Measurements from ENCODE around the gene TMEM132D.

The TMEM132D gene

DNA sequence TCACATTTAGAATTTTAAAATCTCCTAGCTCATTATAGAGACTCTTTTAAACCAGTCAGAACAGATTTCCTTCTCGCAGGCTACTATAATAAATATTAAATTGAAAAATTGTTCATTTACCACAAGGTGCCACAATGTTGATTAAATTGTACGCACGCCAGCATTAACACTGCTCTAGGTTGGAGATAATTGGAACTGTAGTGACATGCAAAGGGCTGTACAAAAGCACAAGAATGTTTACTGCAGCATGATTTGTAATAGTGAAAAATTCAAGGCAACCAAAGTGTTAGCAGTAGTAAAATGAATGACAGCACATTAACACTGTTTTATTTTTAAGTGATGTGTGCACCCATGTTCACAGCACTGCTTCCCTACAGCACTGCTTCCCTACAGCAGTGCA is 52.5 kb downstream of the TMEM132D start:
- Histone ChIP-seq H3K36me3 (ENCODE audit: control insufficient read depth, insufficient read depth, low read length) (no peaks in the 10 kb centered on the region), H3K9me3 (ENCODE audit: control insufficient read depth, insufficient read depth, low read length) (peaks cover 28% of the 10 kb centered on the region), H3K4me1 (ENCODE audit: control insufficient read depth, insufficient read depth, low read length) (no peaks in the 10 kb centered on the region), H3K27me3 (ENCODE audit: control insufficient read depth, insufficient read depth, low read length) (no peaks in the 10 kb centered on the region), H3K27ac (ENCODE audit: low read length) (no peak overlapping the region), H3K4me3 (ENCODE audit: low read length) (no peak overlapping the region)
- no CpG with 5 or more reads among the region's 3 CpGs for WGBS (ENCODE audit: insufficient coverage, insufficient read length)
- DNase-seq (ENCODE audit: low read depth, low spot score), result no peak

DNA sequence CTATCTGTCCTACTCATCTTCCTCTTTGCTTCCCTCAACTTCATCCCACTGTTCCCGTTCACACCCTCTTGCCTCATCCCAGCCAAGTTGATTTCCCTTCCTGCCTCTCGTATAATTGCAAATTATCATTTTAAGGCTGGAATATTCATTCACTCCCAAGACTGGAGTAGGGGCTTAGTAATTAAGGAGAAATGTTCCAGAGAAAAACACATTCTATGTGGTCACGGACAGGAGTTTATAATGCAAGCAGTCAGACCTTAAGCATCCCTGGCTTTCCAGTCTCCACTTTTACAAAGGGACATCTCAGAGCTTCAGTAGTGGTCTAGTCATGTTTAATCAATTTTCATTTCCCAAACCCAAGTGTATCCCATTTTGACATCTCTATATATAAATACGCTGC is 54.9 kb downstream of the TMEM132D start:
- no peaks in the 10 kb centered on the region for H3K4me1 ChIP-seq (ENCODE audit: control insufficient read depth, insufficient read depth, low read length)
- H3K9me3 ChIP-seq (ENCODE audit: control insufficient read depth, insufficient read depth, low read length), result peaks cover 22% of the 10 kb centered on the region
- H3K27ac ChIP-seq (ENCODE audit: low read length), result no peak overlapping the region
- no CpG with 5 or more reads among the region's 4 CpGs for WGBS (ENCODE audit: insufficient coverage, insufficient read length)
- no peaks in the 10 kb centered on the region for H3K36me3 ChIP-seq (ENCODE audit: control insufficient read depth, insufficient read depth, low read length)
- DNase-seq (ENCODE audit: low read depth, low spot score), result no peak
- no peaks in the 10 kb centered on the region for H3K27me3 ChIP-seq (ENCODE audit: control insufficient read depth, insufficient read depth, low read length)
- H3K4me3 ChIP-seq (ENCODE audit: low read length), result no peak overlapping the region

DNA sequence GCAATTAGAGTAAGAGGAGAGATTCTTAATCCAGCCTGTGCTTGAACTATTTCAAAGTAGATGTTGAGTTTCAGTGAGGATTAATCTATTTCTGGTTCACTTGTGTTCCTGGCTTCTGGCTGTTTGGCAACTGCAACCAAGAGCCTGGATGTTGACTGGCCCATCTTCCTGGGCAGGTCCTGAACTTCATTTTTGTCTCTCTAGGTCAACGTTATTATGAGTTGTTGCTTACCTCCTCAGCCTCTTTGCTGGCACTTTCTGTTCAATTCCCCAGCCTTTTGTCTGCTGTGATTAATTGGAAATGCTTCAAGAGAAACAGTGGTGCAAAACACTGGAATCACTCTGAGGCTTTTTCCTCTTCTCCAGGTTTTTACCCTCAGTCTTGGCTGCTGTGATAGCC is 56.8 kb downstream of the TMEM132D start:
- no peak overlapping the region for H3K27ac ChIP-seq (ENCODE audit: low read length)
- WGBS (ENCODE audit: insufficient coverage, insufficient read length), result no CpG with 5 or more reads among the region's 1 CpG

DNA sequence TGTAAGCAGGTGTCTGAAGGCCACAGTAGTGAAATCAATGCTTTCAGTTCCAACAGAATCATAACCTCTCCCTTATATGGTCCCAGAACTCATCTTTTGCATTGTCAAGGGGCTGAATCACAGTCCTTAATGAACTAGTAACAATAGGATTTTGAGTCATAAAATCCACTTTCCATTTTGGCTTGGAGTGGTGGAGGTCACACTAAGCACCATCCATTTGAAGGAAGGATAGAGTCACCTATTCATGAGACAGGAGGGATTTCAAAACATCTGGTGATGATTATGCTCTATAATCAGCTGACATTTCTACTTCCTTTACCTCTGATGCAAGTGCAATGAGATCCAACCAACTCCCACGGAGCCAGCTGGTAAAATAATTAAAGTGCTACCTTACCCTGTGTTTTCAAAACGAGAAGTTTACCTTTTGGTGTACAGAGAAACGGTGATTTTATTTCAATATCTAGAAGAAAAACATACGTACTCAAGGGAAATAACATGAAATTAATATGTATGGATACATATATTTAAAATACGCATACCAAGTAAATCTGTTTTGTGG is 59.1 kb downstream of the TMEM132D start:
- WGBS (ENCODE audit: insufficient coverage, insufficient read length), result no CpG with 5 or more reads among the region's 5 CpGs
- Histone ChIP-seq H3K9me3 (ENCODE audit: control insufficient read depth, insufficient read depth, low read length) (peaks cover 9% of the 10 kb centered on the region), H3K27me3 (ENCODE audit: control insufficient read depth, insufficient read depth, low read length) (no peaks in the 10 kb centered on the region), H3K4me1 (ENCODE audit: control insufficient read depth, insufficient read depth, low read length) (no peaks in the 10 kb centered on the region), H3K4me3 (ENCODE audit: low read length) (no peak overlapping the region), H3K36me3 (ENCODE audit: control insufficient read depth, insufficient read depth, low read length) (no peaks in the 10 kb centered on the region), H3K27ac (ENCODE audit: low read length) (no peak overlapping the region)
- no peak for DNase-seq (ENCODE audit: low read depth, low spot score)

More for the DNA sequence above, 56.8 kb downstream of the TMEM132D start:
- no peak for DNase-seq (ENCODE audit: low read depth, low spot score)
- no peaks in the 10 kb centered on the region for H3K36me3 ChIP-seq (ENCODE audit: control insufficient read depth, insufficient read depth, low read length)
- H3K4me1 ChIP-seq (ENCODE audit: control insufficient read depth, insufficient read depth, low read length), result no peaks in the 10 kb centered on the region
- H3K27me3 ChIP-seq (ENCODE audit: control insufficient read depth, insufficient read depth, low read length), result no peaks in the 10 kb centered on the region
- no peak overlapping the region for H3K4me3 ChIP-seq (ENCODE audit: low read length)
- H3K9me3 ChIP-seq (ENCODE audit: control insufficient read depth, insufficient read depth, low read length), result peaks cover 14% of the 10 kb centered on the region

DNA sequence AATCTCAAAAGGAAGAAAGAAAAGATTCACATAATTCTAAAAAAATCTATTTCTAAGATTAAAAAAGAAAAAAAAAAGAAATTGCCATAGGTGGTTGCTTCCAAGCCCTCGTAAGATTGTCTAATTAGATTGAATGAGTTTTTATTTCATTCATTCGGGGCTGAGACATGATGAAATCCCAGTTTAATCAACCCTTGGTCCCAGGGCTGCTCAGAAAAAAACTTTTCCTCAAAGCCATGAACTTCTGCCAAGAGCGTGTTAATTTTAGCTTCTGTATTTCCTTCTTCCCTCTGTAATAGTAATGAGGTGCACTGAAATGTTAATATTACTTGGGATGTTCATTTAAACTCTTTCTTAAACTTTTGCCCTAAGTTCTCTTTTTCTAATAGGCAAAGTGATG is 62.6 kb downstream of the TMEM132D start:
- H3K4me1 ChIP-seq (ENCODE audit: control insufficient read depth, insufficient read depth, low read length), result no peaks in the 10 kb centered on the region
- no CpG with 5 or more reads among the region's 3 CpGs for WGBS (ENCODE audit: insufficient coverage, insufficient read length)
- no peak overlapping the region for H3K27ac ChIP-seq (ENCODE audit: low read length)
- DNase-seq (ENCODE audit: low read depth, low spot score), result no peak
- no peaks in the 10 kb centered on the region for H3K27me3 ChIP-seq (ENCODE audit: control insufficient read depth, insufficient read depth, low read length)
- H3K4me3 ChIP-seq (ENCODE audit: low read length), result no peak overlapping the region
- no peaks in the 10 kb centered on the region for H3K36me3 ChIP-seq (ENCODE audit: control insufficient read depth, insufficient read depth, low read length)
- peaks cover 3% of the 10 kb centered on the region for H3K9me3 ChIP-seq (ENCODE audit: control insufficient read depth, insufficient read depth, low read length)

DNA sequence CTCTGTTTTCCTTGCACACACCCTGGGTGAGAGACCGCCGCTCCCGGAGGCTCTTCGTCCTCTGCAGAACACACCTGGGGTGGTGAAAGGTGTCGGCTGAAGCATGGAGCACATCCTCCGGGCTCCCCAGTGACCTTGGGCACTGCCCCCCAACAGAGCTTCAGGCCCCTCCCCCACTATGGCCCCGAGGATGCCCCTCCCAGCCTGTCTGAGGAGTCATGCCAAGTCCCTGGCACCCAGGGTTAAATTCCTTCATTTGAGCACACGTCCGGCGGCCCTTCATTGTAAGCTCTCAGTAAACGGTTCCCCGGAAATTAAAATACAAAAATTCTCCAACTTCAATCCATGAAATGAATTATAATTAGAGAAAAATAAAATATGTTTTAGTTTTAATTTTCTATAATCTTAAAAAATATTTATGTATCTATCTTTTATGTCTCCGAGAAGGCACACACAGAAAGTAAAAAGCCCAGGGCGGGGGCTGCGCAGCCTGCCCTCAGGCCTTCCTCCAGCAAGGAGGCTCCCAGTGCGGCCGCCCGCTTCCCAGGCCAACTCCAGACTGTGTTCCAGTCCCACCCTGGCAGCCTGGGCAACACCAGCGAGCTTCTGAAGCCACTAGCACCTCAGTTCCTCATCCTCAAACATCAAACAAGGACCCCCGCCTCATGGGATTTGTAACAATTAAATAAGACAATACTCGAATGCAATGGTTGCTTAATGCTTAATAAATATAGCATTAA is 63.5 kb downstream of the TMEM132D start:
- WGBS (ENCODE audit: insufficient coverage, insufficient read length), result no CpG with 5 or more reads among the region's 21 CpGs

DNA sequence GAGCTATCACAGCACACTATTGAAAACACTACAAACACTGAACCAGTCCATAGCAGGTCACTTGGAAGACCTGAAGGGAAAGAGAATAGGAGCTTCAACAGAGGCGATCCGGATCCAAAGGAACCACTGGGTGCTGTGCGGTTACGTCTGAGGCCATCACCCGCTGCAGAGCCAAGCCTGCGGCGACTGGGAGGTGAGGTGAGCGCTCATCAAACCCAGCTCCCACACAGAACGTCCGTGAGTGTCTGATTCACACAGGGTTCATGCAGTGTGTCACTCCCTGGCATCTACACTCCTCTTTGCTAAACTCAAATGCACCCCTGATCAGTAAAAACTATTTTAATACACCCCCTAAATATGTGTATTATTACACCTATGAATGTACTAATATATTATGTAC is 64.1 kb downstream of the TMEM132D start:
- H3K4me3 ChIP-seq (ENCODE audit: low read length), result no peak overlapping the region
- WGBS (ENCODE audit: insufficient coverage, insufficient read length), result no CpG with 5 or more reads among the region's 10 CpGs
- no peaks in the 10 kb centered on the region for H3K4me1 ChIP-seq (ENCODE audit: control insufficient read depth, insufficient read depth, low read length)
- no peaks in the 10 kb centered on the region for H3K27me3 ChIP-seq (ENCODE audit: control insufficient read depth, insufficient read depth, low read length)
- H3K36me3 ChIP-seq (ENCODE audit: control insufficient read depth, insufficient read depth, low read length), result no peaks in the 10 kb centered on the region
- no peak for DNase-seq (ENCODE audit: low read depth, low spot score)
- peaks cover 7% of the 10 kb centered on the region for H3K9me3 ChIP-seq (ENCODE audit: control insufficient read depth, insufficient read depth, low read length)
- no peak overlapping the region for H3K27ac ChIP-seq (ENCODE audit: low read length)

More for the DNA sequence above, 63.5 kb downstream of the TMEM132D start:
- H3K4me1 ChIP-seq (ENCODE audit: control insufficient read depth, insufficient read depth, low read length), result no peaks in the 10 kb centered on the region
- H3K36me3 ChIP-seq (ENCODE audit: control insufficient read depth, insufficient read depth, low read length), result no peaks in the 10 kb centered on the region
- H3K9me3 ChIP-seq (ENCODE audit: control insufficient read depth, insufficient read depth, low read length), result peaks cover 7% of the 10 kb centered on the region
- DNase-seq (ENCODE audit: low read depth, low spot score), result no peak
- H3K27me3 ChIP-seq (ENCODE audit: control insufficient read depth, insufficient read depth, low read length), result no peaks in the 10 kb centered on the region
- no peak overlapping the region for H3K27ac ChIP-seq (ENCODE audit: low read length)
- no peak overlapping the region for H3K4me3 ChIP-seq (ENCODE audit: low read length)

DNA sequence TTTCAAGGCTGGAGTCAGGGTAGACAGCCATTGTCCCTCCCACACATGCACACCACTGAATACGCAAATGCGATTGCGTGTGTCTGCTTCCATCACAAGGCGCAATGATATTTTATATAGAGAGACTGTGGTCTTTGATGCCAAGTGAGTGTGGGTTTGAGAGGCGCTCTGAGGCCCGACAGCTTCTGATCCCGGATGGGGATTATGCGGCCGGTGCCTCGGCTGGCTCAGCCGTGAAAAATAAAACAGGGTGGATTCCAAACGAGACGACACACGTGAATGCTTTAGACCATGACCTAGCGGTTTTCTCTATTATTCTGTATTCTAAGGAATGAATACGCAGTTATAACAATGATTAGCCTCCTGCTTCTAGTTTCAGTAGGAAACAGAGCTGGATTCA is 72.5 kb downstream of the TMEM132D start:
- peaks cover 25% of the 10 kb centered on the region for H3K9me3 ChIP-seq (ENCODE audit: control insufficient read depth, insufficient read depth, low read length)
- no peak overlapping the region for H3K27ac ChIP-seq (ENCODE audit: low read length)
- no peak overlapping the region for H3K4me3 ChIP-seq (ENCODE audit: low read length)
- no peaks in the 10 kb centered on the region for H3K27me3 ChIP-seq (ENCODE audit: control insufficient read depth, insufficient read depth, low read length)
- H3K4me1 ChIP-seq (ENCODE audit: control insufficient read depth, insufficient read depth, low read length), result no peaks in the 10 kb centered on the region
- no peak for DNase-seq (ENCODE audit: low read depth, low spot score)
- WGBS (ENCODE audit: insufficient coverage, insufficient read length), result no CpG with 5 or more reads among the region's 16 CpGs
- no peaks in the 10 kb centered on the region for H3K36me3 ChIP-seq (ENCODE audit: control insufficient read depth, insufficient read depth, low read length)

DNA sequence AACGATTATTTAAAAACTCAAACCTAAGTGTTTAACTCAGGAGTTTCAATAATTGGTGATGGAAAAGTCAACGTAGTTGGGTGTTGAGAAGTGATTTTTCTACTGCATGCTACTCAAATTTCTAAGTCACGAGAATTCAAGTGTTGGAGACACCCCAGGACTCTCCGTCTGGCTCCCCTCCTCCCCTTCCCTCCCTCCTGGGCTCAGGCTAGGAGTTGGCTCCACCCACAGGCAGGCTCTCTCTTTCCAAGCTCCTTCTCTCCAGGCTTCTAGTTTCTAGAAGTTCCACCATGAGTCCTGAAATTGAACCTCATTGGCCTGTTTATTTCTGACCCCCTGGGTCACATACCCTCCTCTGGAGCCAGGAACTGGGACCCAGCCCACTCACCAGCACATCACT is 73.0 kb downstream of the TMEM132D start:
- Histone ChIP-seq H3K36me3 (ENCODE audit: control insufficient read depth, insufficient read depth, low read length) (no peaks in the 10 kb centered on the region), H3K4me3 (ENCODE audit: low read length) (no peak overlapping the region), H3K27me3 (ENCODE audit: control insufficient read depth, insufficient read depth, low read length) (no peaks in the 10 kb centered on the region), H3K27ac (ENCODE audit: low read length) (no peak overlapping the region), H3K4me1 (ENCODE audit: control insufficient read depth, insufficient read depth, low read length) (no peaks in the 10 kb centered on the region), H3K9me3 (ENCODE audit: control insufficient read depth, insufficient read depth, low read length) (peaks cover 25% of the 10 kb centered on the region)
- no peak for DNase-seq (ENCODE audit: low read depth, low spot score)
- no CpG with 5 or more reads among the region's 4 CpGs for WGBS (ENCODE audit: insufficient coverage, insufficient read length)

DNA sequence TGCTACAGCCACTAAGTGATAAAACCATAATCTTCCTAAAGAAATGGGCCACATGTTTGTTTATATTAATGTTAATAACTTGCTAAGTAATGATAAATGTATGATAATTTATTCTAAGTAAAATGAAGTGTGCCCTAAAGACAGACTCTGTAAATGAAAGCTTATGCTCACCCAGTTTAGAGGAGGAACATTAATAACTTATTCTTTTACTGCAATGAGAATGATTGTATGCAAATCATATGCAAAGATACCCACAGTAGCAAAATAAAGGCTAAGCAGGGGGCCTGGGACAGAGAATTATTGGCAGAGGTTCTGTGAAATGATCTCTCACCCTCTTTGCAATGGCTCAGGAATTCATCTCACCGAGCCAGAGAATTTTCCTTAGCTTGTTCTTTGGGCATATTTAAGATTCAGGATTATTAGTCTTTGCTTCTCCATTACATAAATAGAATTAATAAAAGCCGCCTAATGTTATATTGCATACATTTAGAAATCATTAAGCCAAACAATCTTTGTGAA is 75.9 kb downstream of the TMEM132D start:
- H3K27me3 ChIP-seq (ENCODE audit: control insufficient read depth, insufficient read depth, low read length), result no peaks in the 10 kb centered on the region
- no peak overlapping the region for H3K27ac ChIP-seq (ENCODE audit: low read length)
- DNase-seq (ENCODE audit: low read depth, low spot score), result no peak
- no peaks in the 10 kb centered on the region for H3K4me1 ChIP-seq (ENCODE audit: control insufficient read depth, insufficient read depth, low read length)
- WGBS (ENCODE audit: insufficient coverage, insufficient read length), result no CpG with 5 or more reads among the region's 2 CpGs
- H3K4me3 ChIP-seq (ENCODE audit: low read length), result no peak overlapping the region
- no peaks in the 10 kb centered on the region for H3K36me3 ChIP-seq (ENCODE audit: control insufficient read depth, insufficient read depth, low read length)
- peaks cover 28% of the 10 kb centered on the region for H3K9me3 ChIP-seq (ENCODE audit: control insufficient read depth, insufficient read depth, low read length)

Data from iPS DF 6.9 (cell line).